ENCODE data around the gene CGNL1. TPM values are rescaled to one million over a fixed set of nuclear protein-coding genes. Genes with fewer than 3 reads are reported as not detected.

CGNL1 gene
- total RNA-seq, 2 experiments from 2014 or later: not detected

DNA sequence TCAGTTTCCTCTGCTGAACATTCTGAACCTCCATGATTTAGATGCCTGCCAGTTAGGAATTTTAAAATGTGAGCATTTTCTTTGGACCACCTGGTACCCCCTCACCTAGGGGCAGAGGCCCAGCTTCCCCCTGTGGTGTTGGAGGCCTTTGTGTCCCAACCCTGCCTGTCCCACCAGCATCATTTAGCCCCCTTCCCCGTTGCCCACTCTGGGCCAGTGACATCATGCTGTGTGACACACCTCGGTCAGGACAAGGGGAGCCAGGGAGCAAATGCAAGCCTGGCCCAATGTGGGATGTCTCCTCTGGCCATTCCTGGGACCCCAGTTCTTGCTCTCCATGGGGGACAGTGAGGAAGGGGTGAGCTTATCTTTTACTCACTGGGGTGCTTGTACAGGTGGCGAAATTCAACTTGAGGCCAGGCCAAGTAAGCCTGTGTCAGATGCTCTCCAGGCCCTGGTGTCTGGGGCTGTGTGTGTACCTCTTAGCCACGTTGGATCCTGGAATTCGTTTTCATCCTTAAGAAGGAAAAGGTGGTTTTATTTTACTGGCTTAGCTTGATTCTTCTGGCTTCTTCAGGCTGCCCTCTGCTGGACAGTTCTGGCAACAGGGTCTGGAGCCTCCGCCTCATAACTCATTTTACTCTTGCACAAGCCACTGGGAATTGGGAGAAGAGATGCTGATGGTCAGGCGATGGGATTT is 165.7 kb downstream of the CGNL1 start:
- ChIA-PET CTCF (interaction anchor here (0.6 to 2.1 kb wide), 10 partner anchors 9 to 395 kb away, joined by 3 to 16 read pairs (median 4); no protein-coding TSS in a partner anchor), POLR2A (no interaction called here)
- no peak overlapping the region for H3K4me3 Mint-ChIP-seq
- H3K4me1 Mint-ChIP-seq: peaks cover 2% of the 10 kb centered on the region
- H3K9me3 Mint-ChIP-seq: peaks cover 2% of the 10 kb centered on the region
- no peak overlapping the region for H3K27ac Mint-ChIP-seq
- peaks cover 9% of the 10 kb centered on the region for H3K27me3 Mint-ChIP-seq
- peak; percentile 35 for DNase-seq
- no peaks in the 10 kb centered on the region for H3K36me3 Mint-ChIP-seq (ENCODE audit: low read depth)

DNA sequence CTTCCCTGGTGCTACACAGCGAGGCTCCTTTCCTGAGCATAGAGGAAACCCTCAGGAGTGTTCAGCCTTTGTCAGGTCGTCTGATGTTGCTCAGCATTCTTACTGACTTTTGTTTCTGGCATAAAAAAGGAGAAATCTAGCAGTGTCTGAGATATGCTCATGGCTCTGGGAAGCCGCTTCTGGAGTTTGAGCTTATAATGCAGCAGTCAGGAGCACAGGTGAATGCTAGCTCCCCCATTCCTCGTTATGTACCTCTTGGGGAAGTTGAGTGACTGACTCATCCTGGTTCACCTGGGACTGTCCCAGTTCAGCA is 166.2 kb downstream of the CGNL1 start:
- peaks cover 9% of the 10 kb centered on the region for H3K27me3 Mint-ChIP-seq
- no peaks in the 10 kb centered on the region for H3K36me3 Mint-ChIP-seq (ENCODE audit: low read depth)
- H3K4me3 Mint-ChIP-seq: no peak overlapping the region
- ChIA-PET POLR2A (no interaction called here), CTCF (interaction anchor here (0.8 to 2.1 kb wide), 10 partner anchors 9 to 395 kb away, joined by 3 to 16 read pairs (median 4); no protein-coding TSS in a partner anchor)
- H3K27ac Mint-ChIP-seq: no peak overlapping the region
- DNase-seq: no peak
- H3K4me1 Mint-ChIP-seq: peaks cover 2% of the 10 kb centered on the region
- H3K9me3 Mint-ChIP-seq: peaks cover 2% of the 10 kb centered on the region

DNA sequence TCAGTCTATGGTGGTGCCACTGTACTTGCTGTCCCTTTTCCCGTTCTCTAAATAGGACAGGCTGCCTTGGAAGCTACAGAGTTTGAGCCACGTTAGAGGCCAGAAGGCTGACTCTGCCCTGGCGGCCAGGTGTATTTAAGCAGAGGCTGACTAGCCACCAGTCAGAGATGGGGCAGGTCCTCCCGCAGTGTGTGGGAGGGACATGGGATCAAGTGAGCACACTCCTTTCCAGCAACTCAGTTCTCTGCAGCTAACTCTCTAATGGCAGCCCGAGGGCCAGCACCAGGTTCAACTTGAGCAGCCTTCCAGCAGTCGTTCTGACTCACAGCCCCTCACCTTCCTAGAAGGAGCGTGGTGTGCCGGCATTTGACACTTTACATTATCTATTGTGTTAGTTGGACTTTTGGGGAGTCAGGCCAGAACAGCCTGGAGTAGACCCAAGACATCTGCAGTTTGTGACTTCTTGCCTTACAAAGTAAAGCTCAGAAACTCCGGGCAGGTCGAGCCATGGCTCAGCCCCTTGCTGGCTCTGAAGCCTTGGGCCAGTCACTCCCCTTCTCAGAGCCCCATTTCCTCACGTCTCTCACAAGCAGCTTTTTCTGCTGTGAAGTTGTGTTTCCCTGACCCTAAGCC is 168.7 kb downstream of the CGNL1 start:
- no peak for DNase-seq
- H3K27ac Mint-ChIP-seq: no peak overlapping the region
- H3K4me1 Mint-ChIP-seq: peaks cover 2% of the 10 kb centered on the region
- H3K36me3 Mint-ChIP-seq (ENCODE audit: low read depth): no peaks in the 10 kb centered on the region
- H3K27me3 Mint-ChIP-seq: peaks cover 2% of the 10 kb centered on the region
- CTCF ChIA-PET: interaction anchor here (1.1 kb wide), 1 partner anchor 18 kb away, joined by 3 read pairs; no protein-coding TSS in a partner anchor
- H3K4me3 Mint-ChIP-seq: no peak overlapping the region
- POLR2A ChIA-PET: no interaction called here
- H3K9me3 Mint-ChIP-seq: peaks cover 2% of the 10 kb centered on the region

DNA sequence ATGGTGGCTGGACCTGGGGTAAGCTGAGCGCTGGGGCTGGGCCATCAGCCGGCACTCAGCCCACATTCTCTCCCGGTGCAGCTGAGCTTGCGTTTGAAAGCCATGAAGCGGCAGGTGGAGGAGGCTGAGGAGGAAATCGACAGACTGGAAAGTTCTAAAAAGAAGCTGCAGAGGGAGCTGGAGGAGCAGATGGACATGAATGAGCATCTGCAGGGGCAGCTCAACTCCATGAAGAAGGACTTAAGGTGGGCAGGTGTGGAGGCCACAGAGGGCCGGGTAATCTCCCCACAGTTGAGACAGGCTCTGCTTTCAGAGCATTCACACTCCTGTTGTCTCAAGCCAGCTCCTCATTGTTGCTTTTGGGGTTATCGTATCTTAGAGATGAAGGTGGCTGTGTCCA is 169.7 kb downstream of the CGNL1 start:
- no peaks in the 10 kb centered on the region for H3K36me3 Mint-ChIP-seq (ENCODE audit: low read depth)
- H3K4me1 Mint-ChIP-seq: no peaks in the 10 kb centered on the region
- no peaks in the 10 kb centered on the region for H3K9me3 Mint-ChIP-seq
- ChIA-PET POLR2A (no interaction called here), CTCF (interaction anchor here (1.1 kb wide), 1 partner anchor 19 kb away, joined by 3 read pairs; no protein-coding TSS in a partner anchor)
- no peaks in the 10 kb centered on the region for H3K27me3 Mint-ChIP-seq
- H3K27ac Mint-ChIP-seq: no peak overlapping the region
- no peak overlapping the region for H3K4me3 Mint-ChIP-seq
- no peak for DNase-seq

DNA sequence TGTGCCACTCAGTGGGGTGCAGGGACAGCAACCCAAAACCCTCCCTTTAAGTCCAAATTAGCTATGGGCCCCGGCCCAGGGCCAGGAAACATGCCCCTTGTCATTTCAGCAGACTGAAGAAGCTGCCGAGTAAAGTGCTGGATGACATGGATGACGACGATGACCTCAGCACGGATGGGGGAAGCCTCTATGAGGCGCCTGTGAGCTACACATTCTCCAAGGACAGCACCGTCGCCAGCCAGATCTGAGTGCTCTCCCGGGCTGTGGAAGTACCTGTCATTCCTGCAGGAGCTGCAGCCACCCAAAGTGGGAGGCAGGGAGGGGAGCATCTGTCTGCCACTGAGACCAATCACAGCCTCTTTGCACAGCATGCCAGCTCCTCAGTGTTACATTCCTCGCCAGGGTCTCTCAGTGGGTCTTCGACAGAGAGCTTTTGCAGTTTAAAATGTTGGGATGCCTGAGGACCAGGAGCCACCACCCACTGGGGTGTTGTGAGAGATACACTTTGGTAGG is 171.0 kb downstream of the CGNL1 start:
- CTCF ChIA-PET: no interaction called here
- POLR2A ChIA-PET: no interaction called here
- H3K27me3 Mint-ChIP-seq: no peaks in the 10 kb centered on the region
- no peak for DNase-seq
- H3K9me3 Mint-ChIP-seq: no peaks in the 10 kb centered on the region
- H3K4me3 Mint-ChIP-seq: no peak overlapping the region
- no peaks in the 10 kb centered on the region for H3K36me3 Mint-ChIP-seq (ENCODE audit: low read depth)
- H3K27ac Mint-ChIP-seq: no peak overlapping the region
- no peaks in the 10 kb centered on the region for H3K4me1 Mint-ChIP-seq

DNA sequence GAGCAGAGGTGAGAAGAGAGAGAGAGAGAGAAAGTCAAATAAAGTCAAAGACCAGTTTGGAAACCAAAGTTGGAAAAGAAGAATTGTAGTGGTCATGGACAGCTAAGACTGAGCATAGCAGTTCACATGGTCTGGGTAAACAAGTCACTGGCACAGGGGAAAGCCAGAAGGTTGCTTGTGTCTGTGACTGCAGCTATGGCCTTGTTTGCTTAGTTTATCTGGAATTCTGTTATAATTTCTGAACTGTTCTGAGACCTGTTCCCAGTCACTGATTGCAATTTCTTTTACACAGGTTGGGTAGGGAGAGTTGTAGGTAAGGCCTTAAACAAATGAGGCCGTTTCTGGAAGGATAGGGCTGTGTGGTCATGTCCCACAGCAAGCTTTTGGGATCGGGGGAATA is 172.0 kb downstream of the CGNL1 start:
- Mint-ChIP-seq H3K27me3 (no peaks in the 10 kb centered on the region), H3K36me3 (ENCODE audit: low read depth) (no peaks in the 10 kb centered on the region), H3K9me3 (no peaks in the 10 kb centered on the region), H3K4me3 (no peak overlapping the region), H3K27ac (no peak overlapping the region), H3K4me1 (no peaks in the 10 kb centered on the region)
- CTCF ChIA-PET: no interaction called here
- DNase-seq: no peak
- POLR2A ChIA-PET: no interaction called here

DNA sequence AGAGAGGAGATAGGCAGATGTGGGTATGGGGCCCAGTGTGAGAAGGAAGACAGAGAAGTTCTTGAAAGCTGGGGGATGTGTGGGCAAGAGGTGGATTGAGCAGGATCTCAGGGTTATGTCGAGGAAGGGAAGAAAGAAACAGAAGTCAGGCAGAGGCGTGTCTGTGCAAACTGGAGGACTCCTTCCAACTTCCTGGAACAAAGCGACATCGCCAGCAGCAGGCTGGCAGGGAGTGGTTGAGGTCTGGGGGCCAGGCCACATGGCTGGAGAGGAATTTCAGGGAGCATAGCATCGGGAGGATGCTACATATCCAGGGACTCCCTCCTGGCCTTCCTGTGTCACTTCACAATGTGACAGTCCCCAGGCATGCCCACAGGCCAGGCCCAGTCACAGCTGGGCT is 172.5 kb downstream of the CGNL1 start:
- Mint-ChIP-seq H3K27me3 (no peaks in the 10 kb centered on the region), H3K4me1 (no peaks in the 10 kb centered on the region), H3K36me3 (ENCODE audit: low read depth) (no peaks in the 10 kb centered on the region), H3K4me3 (no peak overlapping the region), H3K9me3 (no peaks in the 10 kb centered on the region), H3K27ac (no peak overlapping the region)
- ChIA-PET POLR2A (no interaction called here), CTCF (no interaction called here)
- no peak for DNase-seq

DNA sequence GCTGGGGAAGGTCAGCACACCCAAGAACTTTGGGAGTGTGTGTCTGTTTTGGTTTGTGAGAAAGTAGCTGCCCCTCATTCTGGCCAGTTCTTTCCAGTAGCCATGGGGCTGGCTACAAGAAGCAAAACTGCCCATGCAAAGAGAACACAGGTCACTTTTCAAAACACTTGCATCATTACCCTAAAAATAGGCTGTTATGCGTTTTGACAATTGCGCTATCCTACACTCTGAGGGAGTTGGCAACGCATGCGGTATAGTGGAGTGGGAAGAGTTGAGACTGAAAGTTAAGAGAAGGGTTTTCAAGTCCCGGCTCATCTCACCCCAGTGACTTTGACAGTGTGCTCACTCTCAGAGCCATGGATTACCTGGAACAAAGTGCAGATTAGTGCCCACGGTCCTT is 173.6 kb downstream of the CGNL1 start:
- Mint-ChIP-seq H3K4me1 (no peaks in the 10 kb centered on the region), H3K27me3 (no peaks in the 10 kb centered on the region), H3K9me3 (no peaks in the 10 kb centered on the region), H3K27ac (no peak overlapping the region), H3K36me3 (ENCODE audit: low read depth) (no peaks in the 10 kb centered on the region), H3K4me3 (no peak overlapping the region)
- no peak for DNase-seq
- POLR2A ChIA-PET: no interaction called here
- CTCF ChIA-PET: interaction anchor here (0.8 kb wide), 1 partner anchor 10 kb away, joined by 3 read pairs; no protein-coding TSS in a partner anchor

DNA sequence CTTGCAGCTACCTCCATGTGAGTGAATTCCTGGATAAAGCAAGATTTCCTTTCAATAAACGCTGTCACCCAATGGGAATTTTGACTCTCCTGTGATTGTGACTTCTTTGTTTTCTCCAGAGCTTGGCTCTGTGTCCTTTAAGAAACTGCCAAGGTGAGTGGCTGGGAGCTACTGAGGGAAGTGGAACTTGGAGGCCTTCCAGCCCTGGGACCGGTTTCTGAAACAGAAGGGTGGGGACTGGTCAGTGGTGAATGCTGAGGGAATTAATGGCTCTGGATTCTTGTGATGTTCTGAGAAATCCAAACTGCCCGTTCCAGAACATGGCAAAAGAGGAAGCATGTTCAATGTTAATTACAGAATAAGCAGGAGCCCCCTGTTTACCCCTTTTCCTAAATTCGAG is 174.3 kb downstream of the CGNL1 start:
- Mint-ChIP-seq H3K9me3 (no peaks in the 10 kb centered on the region), H3K4me3 (no peak overlapping the region), H3K4me1 (no peaks in the 10 kb centered on the region), H3K27me3 (no peaks in the 10 kb centered on the region), H3K36me3 (ENCODE audit: low read depth) (no peaks in the 10 kb centered on the region), H3K27ac (no peak overlapping the region)
- ChIA-PET CTCF (interaction anchor here (0.8 kb wide), 1 partner anchor 9 kb away, joined by 3 read pairs; no protein-coding TSS in a partner anchor), POLR2A (no interaction called here)
- DNase-seq: no peak

DNA sequence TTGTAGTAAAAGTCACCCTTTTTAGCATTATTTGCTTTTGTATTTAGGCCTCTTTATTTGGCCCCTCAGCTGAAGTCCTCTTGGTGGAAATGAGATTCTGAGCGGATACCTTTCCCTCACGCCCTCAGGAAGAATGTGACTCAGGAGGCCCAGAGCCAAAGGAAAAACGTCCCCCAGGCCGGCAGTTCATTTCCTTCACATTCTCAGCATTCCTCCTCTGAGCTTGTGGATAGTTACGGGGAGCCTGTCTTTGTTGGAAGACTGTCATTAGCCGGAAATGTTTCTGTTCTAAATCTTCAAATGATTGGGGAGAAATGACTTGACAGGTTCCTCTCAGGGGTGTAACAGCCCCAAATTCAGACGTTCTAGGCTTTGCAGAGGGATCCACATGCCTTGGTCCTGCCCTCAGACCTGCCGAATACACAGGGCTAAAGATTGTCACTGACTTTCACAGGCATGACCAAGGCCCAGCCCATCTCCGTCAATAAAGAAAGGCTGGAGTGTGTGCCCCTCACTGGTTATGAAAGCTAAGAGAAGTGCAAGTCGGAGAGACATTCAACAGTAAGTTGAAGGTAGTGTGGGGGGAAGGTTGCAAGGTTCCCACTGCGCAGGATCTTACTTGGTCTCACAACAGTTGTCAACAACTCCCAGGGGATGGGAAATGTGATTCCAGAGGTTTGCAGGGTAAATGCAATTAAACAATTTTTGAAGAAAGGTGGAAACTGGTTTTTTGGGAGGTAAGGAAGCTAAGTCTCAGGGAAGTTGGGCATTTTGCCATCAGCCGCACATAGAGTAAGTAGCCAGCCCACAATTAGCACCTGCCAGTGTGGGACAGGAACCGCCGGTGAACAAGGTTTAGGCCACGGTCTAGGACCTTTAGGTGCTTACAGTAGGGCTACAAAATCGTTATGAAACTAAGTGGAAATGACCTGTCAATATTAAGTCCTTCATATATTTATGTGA is 175.7 kb downstream of the CGNL1 start:
- Mint-ChIP-seq H3K4me1 (no peaks in the 10 kb centered on the region), H3K36me3 (ENCODE audit: low read depth) (no peaks in the 10 kb centered on the region), H3K27ac (no peak overlapping the region), H3K9me3 (no peaks in the 10 kb centered on the region), H3K4me3 (no peak overlapping the region), H3K27me3 (no peaks in the 10 kb centered on the region)
- ChIA-PET CTCF (interaction anchor here (0.8 to 1.1 kb wide), 2 partner anchors 8 to 309 kb away, joined by 3 read pairs; no protein-coding TSS in a partner anchor), POLR2A (no interaction called here)
- no peak for DNase-seq

DNA sequence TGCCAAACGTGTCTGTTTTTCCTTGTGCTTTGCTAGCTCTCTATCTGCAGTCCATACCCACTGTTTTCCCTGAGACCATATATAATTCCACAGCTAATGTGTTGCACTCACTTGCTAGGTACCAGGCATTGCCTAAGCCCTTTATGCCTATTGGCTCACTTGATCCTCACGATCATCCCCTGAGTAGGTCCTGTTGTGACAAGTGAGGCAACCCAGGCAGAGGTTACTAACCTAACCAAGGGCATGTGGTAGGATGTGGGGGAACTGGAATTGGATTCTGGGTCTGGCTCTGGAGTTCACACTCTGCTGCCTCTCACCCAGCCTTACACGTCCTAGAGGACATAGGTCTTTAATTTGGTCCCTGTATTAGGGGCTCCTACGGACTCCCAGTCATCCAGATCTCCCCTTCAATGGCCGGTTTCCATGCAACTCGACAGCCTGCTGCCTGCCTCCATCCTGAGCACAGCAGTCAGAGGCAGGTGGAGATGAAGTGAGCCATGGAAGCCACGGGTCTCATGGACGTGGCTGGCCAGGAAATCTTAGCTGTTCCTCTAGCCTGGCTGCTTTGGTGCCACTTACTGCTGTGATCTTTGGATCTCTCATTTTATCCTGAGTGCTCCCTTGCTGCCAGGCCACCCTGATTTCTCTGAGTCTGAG is 176.5 kb downstream of the CGNL1 start:
- CTCF ChIA-PET: interaction anchor here (0.5 kb wide), 1 partner anchor 212 kb away, joined by 3 read pairs; no protein-coding TSS in a partner anchor
- Mint-ChIP-seq H3K9me3 (no peaks in the 10 kb centered on the region), H3K27ac (no peak overlapping the region), H3K27me3 (no peaks in the 10 kb centered on the region), H3K36me3 (ENCODE audit: low read depth) (no peaks in the 10 kb centered on the region), H3K4me3 (no peak overlapping the region), H3K4me1 (no peaks in the 10 kb centered on the region)
- POLR2A ChIA-PET: no interaction called here
- DNase-seq: no peak

DNA sequence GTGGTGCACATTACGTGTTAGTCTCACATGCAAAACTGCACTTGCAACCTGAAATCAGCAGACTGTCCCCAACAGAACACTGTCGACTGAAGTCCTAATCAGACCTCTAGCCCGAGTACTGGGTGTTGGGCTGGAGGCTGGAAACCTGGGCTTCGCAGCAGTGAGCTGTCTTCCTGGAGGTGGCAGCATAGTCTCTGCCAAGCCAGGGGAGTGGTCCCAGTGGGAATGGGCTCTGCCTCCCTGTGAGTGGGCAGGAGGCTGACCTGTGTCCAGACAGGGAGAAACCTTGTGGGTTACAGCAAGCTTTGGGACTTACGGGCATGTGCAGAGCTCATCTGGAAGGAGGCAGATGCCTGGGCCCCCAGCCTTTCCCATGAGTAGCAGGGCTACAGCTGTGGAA is 177.2 kb downstream of the CGNL1 start:
- H3K36me3 Mint-ChIP-seq (ENCODE audit: low read depth): no peaks in the 10 kb centered on the region
- no peaks in the 10 kb centered on the region for H3K4me1 Mint-ChIP-seq
- H3K9me3 Mint-ChIP-seq: no peaks in the 10 kb centered on the region
- H3K27me3 Mint-ChIP-seq: no peaks in the 10 kb centered on the region
- no peak overlapping the region for H3K27ac Mint-ChIP-seq
- ChIA-PET POLR2A (no interaction called here), CTCF (interaction anchor here (0.5 to 1.2 kb wide), 2 partner anchors 11 to 212 kb away, joined by 3 to 4 read pairs; no protein-coding TSS in a partner anchor)
- DNase-seq: no peak
- no peak overlapping the region for H3K4me3 Mint-ChIP-seq

All from activated CD4-positive, alpha-beta memory T cell treated with anti-CD3 and anti-CD28 coated beads, Interleukin-2, amount 10 ng/mL, durations not matched to agents 7 days and 5 days (primary cell).